ENCODE results near the gene H6PD.

Gene H6PD

GRCh38 chr1:9234223-9235095 is at the start of gene H6PD:
H6PD (plus strand) TSS chr1:9234774; CDS start chr1:9244935, 10,161 bp downstream.
- DNase-seq, result no peak

- no peak for DNase-seq
These were observed 48.3 kb upstream of the H6PD start for GRCh38 chr1:9186082-9186859.

GRCh38 chr1:9187004-9187403 is 47.6 kb upstream of the H6PD start:
- DNase-seq, result no peak

- no peak for DNase-seq
These were observed 44.3 kb upstream of the H6PD start for GRCh38 chr1:9190234-9190633.

- no peak for DNase-seq
These were observed 43.3 kb upstream of the H6PD start for GRCh38 chr1:9191231-9191630.

- DNase-seq, result no peak
These were observed 41.9 kb upstream of the H6PD start for GRCh38 chr1:9192578-9193232.

GRCh38 chr1:9193233-9193625 is 41.3 kb upstream of the H6PD start:
- no peak for DNase-seq

- no peak for DNase-seq
These were observed 40.5 kb upstream of the H6PD start for GRCh38 chr1:9194024-9194423.

GRCh38 chr1:9195651-9196050 is 38.9 kb upstream of the H6PD start:
- DNase-seq, result no peak

GRCh38 chr1:9196129-9197040 is 38.2 kb upstream of the H6PD start:
- no peak for DNase-seq

GRCh38 chr1:9197186-9198099 is 37.1 kb upstream of the H6PD start:
- no peak for DNase-seq

GRCh38 chr1:9198538-9199361 is 35.8 kb upstream of the H6PD start:
- no peak for DNase-seq

GRCh38 chr1:9200441-9200840 is 34.1 kb upstream of the H6PD start:
- DNase-seq, result no peak

- DNase-seq, result no peak
These were observed 33.0 kb upstream of the H6PD start for GRCh38 chr1:9201401-9202239.

- DNase-seq, result no peak
These were observed 32.2 kb upstream of the H6PD start for GRCh38 chr1:9202240-9202870.

GRCh38 chr1:9203511-9203982 is 31.0 kb upstream of the H6PD start:
- DNase-seq, result no peak

GRCh38 chr1:9204156-9204720 is 30.3 kb upstream of the H6PD start:
- no peak for DNase-seq

GRCh38 chr1:9207086-9207485 is 27.5 kb upstream of the H6PD start:
- DNase-seq, result no peak
